Measurements from ENCODE around the gene RPL21. TPM values are rescaled to one million over a fixed set of nuclear protein-coding genes. Genes with fewer than 3 reads are reported as not detected.

The RPL21 gene
- total and polyA plus RNA-seq, 2 donors (not counting 1 experiment from before 2014, with no cell fraction given): 1,937 to 2,245 TPM

- TF ChIP-seq CTCF (IDR thresholded peaks at IDR 0.05) (no peak), EZH2 (IDR thresholded peaks at IDR 0.05; ENCODE audit: borderline replicate concordance, insufficient read depth, low read depth, low read length, poor library complexity, severe bottlenecking) (no peak)
- intact Hi-C loops (cut with micrococcal nuclease): no loop called here
- peaks cover 29% of the 10 kb centered on the region for H3K4me1 Mint-ChIP-seq
Observed at GRCh38 chr13:27295096-27295495, 43.7 kb downstream of the RPL21 start.

GRCh38 chr13:27295660-27296059, 44.3 kb downstream of the RPL21 start:
- Histone ChIP-seq H4K20me1 (ENCODE audit: control insufficient read depth, insufficient read depth, low read length, poor library complexity, severe bottlenecking) (no peaks in the 10 kb centered on the region), H3K9me3 (ENCODE audit: control extremely low read depth in 1 of 3, control insufficient read depth in 2 of 3, insufficient read depth in 1 of 3, low read length in 2 of 3) (peaks cover 0 to 4% (median 0%) of the 10 kb centered on the region in 3 donors), H3K4me2 (replicated peaks; ENCODE audit: low read depth, low read length, poor library complexity, severe bottlenecking) (no peak overlapping the region), H3K4me1 (ENCODE audit: control insufficient read depth in 2 of 2, insufficient read depth in 2 of 2, low read length in 2 of 2) (peaks cover 26 to 28% of the 10 kb centered on the region in 2 donors), H3K4me3 (ENCODE audit: control extremely low read depth in 1 of 5, extremely low read depth in 1 of 5, insufficient read depth in 1 of 5, low read depth in 2 of 5, low read length in 4 of 5) (no peak overlapping the region), H2AFZ (ENCODE audit: insufficient read depth, low read depth, low read length, poor library complexity, severe bottlenecking) (no peak overlapping the region), H3K36me3 (replicated peaks in 1 of 2; ENCODE audit: control extremely low read depth in 1 of 2, control insufficient read depth in 1 of 2, extremely low read depth in 1 of 2, insufficient read depth in 2 of 2, low read length in 1 of 2) (no peaks in the 10 kb centered on the region), H3K27me3 (replicated peaks in 1 of 4; ENCODE audit: control extremely low read depth in 1 of 4, control insufficient read depth in 3 of 4, insufficient read depth in 4 of 4, low read length in 3 of 4) (peaks cover 0 to 2% (median 0%) of the 10 kb centered on the region in 4 experiments), H3K9ac (ENCODE audit: low read length) (no peak overlapping the region), H3K79me2 (ENCODE audit: control insufficient read depth, insufficient read depth, low read length) (no peaks in the 10 kb centered on the region), H3K27ac (ENCODE audit: low read length in 2 of 2) (no peak overlapping the region)
- Mint-ChIP-seq H3K9me3 (ENCODE audit: insufficient read depth) (no peaks in the 10 kb centered on the region), H3K4me3 (no peak overlapping the region), H3K4me1 (peaks cover 29% of the 10 kb centered on the region), H3K27me3 (no peaks in the 10 kb centered on the region), H3K27ac (no peak overlapping the region)
- POLR2A ChIA-PET: no interaction called here
- CTCF ChIA-PET: no interaction called here
- ATAC-seq (ENCODE audit: low read depth) (no peak), DNase-seq (no peak)
- TF ChIP-seq EZH2 (IDR thresholded peaks at IDR 0.05; ENCODE audit: borderline replicate concordance, insufficient read depth, low read depth, low read length, poor library complexity, severe bottlenecking) (no peak), CTCF (IDR thresholded peaks at IDR 0.05) (no peak)
- 100% methylated on average over 2 of the region's 4 CpGs for WGBS (ENCODE audit: insufficient coverage)
- intact Hi-C loops (cut with micrococcal nuclease): no loop called here

More at GRCh38 chr13:27295096-27295495, 43.7 kb downstream of the RPL21 start:
- Histone ChIP-seq H3K27me3 (replicated peaks in 1 of 4; ENCODE audit: control extremely low read depth in 1 of 4, control insufficient read depth in 3 of 4, insufficient read depth in 4 of 4, low read length in 3 of 4) (peaks cover 0 to 2% (median 0%) of the 10 kb centered on the region in 4 experiments), H3K4me2 (replicated peaks; ENCODE audit: low read depth, low read length, poor library complexity, severe bottlenecking) (no peak overlapping the region), H2AFZ (ENCODE audit: insufficient read depth, low read depth, low read length, poor library complexity, severe bottlenecking) (no peak overlapping the region), H3K79me2 (ENCODE audit: control insufficient read depth, insufficient read depth, low read length) (no peaks in the 10 kb centered on the region), H4K20me1 (ENCODE audit: control insufficient read depth, insufficient read depth, low read length, poor library complexity, severe bottlenecking) (no peaks in the 10 kb centered on the region), H3K36me3 (replicated peaks in 1 of 2; ENCODE audit: control extremely low read depth in 1 of 2, control insufficient read depth in 1 of 2, extremely low read depth in 1 of 2, insufficient read depth in 2 of 2, low read length in 1 of 2) (no peaks in the 10 kb centered on the region), H3K4me1 (ENCODE audit: control insufficient read depth in 2 of 2, insufficient read depth in 2 of 2, low read length in 2 of 2) (peaks cover 26 to 28% of the 10 kb centered on the region in 2 donors), H3K4me3 (ENCODE audit: control extremely low read depth in 1 of 5, extremely low read depth in 1 of 5, insufficient read depth in 1 of 5, low read depth in 2 of 5, low read length in 4 of 5) (no peak overlapping the region), H3K9ac (ENCODE audit: low read length) (no peak overlapping the region), H3K9me3 (ENCODE audit: control extremely low read depth in 1 of 3, control insufficient read depth in 2 of 3, insufficient read depth in 1 of 3, low read length in 2 of 3) (peaks cover 0 to 4% (median 0%) of the 10 kb centered on the region in 3 donors), H3K27ac (ENCODE audit: low read length in 2 of 2) (no peak overlapping the region)
- no peak for ATAC-seq (ENCODE audit: low read depth)
- Mint-ChIP-seq H3K27ac (no peak overlapping the region), H3K4me3 (no peak overlapping the region), H3K9me3 (ENCODE audit: insufficient read depth) (no peaks in the 10 kb centered on the region), H3K27me3 (no peaks in the 10 kb centered on the region)
- WGBS (ENCODE audit: insufficient coverage): 94% methylated on average over 5 of the region's 7 CpGs
- no peak for DNase-seq
- POLR2A ChIA-PET: no interaction called here
- CTCF ChIA-PET: interaction anchor here (2.2 kb wide), 1 partner anchor 44 kb away, joined by 5 read pairs; no protein-coding TSS in a partner anchor
